ENCODE data around the gene CLCC1.

CLCC1 gene

GRCh38 chr1:108961198-108961597 is 2.1 kb downstream of the CLCC1 start:
- no peak for ATAC-seq
- TF ChIP-seq ZFP30 (CRISPR knock-in tag; IDR thresholded peaks at IDR 0.05) (no peak), ZNF70 (CRISPR knock-in tag; IDR thresholded peaks at IDR 0.05) (no peak), SNAI2 (CRISPR knock-in tag; IDR thresholded peaks at IDR 0.05) (no peak), TOX (CRISPR knock-in tag; IDR thresholded peaks at IDR 0.05; ENCODE audit: borderline replicate concordance) (no peak)

GRCh38 chr1:108960719-108961118 is 2.6 kb downstream of the CLCC1 start:
- TF ChIP-seq ZNF8 (CRISPR knock-in tag; IDR thresholded peaks at IDR 0.05) (no peak), PATZ1 (CRISPR knock-in tag; IDR thresholded peaks at IDR 0.05; ENCODE audit: borderline replicate concordance) (no peak), OSR1 (CRISPR knock-in tag; IDR thresholded peaks at IDR 0.05) (no peak), SNAI2 (CRISPR knock-in tag; IDR thresholded peaks at IDR 0.05) (no peak), TSHZ2 (CRISPR knock-in tag; IDR thresholded peaks at IDR 0.05) (no peak), RARB (CRISPR knock-in tag; IDR thresholded peaks at IDR 0.05) (no peak), POU6F1 (CRISPR knock-in tag; IDR thresholded peaks at IDR 0.05; ENCODE audit: borderline replicate concordance, low read depth) (no peak), PPARA (CRISPR knock-in tag; IDR thresholded peaks at IDR 0.05; ENCODE audit: borderline replicate concordance) (no peak), ZFP30 (CRISPR knock-in tag; IDR thresholded peaks at IDR 0.05) (no peak), ZC3H10 (CRISPR knock-in tag; IDR thresholded peaks at IDR 0.05) (no peak), ZNF565 (CRISPR knock-in tag; conservative IDR thresholded peaks at IDR 0.05; ENCODE audit: low read depth) (no peak), CSDC2 (CRISPR knock-in tag; IDR thresholded peaks at IDR 0.05) (no peak), BACH2 (CRISPR knock-in tag; IDR thresholded peaks at IDR 0.05; ENCODE audit: borderline replicate concordance) (no peak), TCF4 (CRISPR knock-in tag; IDR thresholded peaks at IDR 0.05; ENCODE audit: borderline replicate concordance) (no peak)
- no peak for ATAC-seq

- TF ChIP-seq ISL1 (CRISPR knock-in tag; IDR thresholded peaks at IDR 0.05), result no peak
- TF ChIP-seq OSR1 (CRISPR knock-in tag; IDR thresholded peaks at IDR 0.05), result no peak
- no peak for TF ChIP-seq PPARA (CRISPR knock-in tag; IDR thresholded peaks at IDR 0.05; ENCODE audit: borderline replicate concordance)
- TF ChIP-seq ESRRG (CRISPR knock-in tag; IDR thresholded peaks at IDR 0.05), result no peak
- no peak for TF ChIP-seq POU6F1 (CRISPR knock-in tag; IDR thresholded peaks at IDR 0.05; ENCODE audit: borderline replicate concordance, low read depth)
- TF ChIP-seq ARNTL (CRISPR knock-in tag; IDR thresholded peaks at IDR 0.05; ENCODE audit: borderline replicate concordance, low read depth), result no peak
- no peak for TF ChIP-seq ZNF8 (CRISPR knock-in tag; IDR thresholded peaks at IDR 0.05)
- no peak for TF ChIP-seq CSRNP3 (CRISPR knock-in tag; IDR thresholded peaks at IDR 0.05)
- TF ChIP-seq CREB5 (CRISPR knock-in tag; IDR thresholded peaks at IDR 0.05; ENCODE audit: low read depth), result no peak
- TF ChIP-seq CSDC2 (CRISPR knock-in tag; IDR thresholded peaks at IDR 0.05), result no peak
- TF ChIP-seq ZNF70 (CRISPR knock-in tag; IDR thresholded peaks at IDR 0.05), result no peak
- no peak for TF ChIP-seq RARB (CRISPR knock-in tag; IDR thresholded peaks at IDR 0.05)
- TF ChIP-seq ZFP3 (CRISPR knock-in tag; IDR thresholded peaks at IDR 0.05), result no peak
- no peak for TF ChIP-seq ZFP30 (CRISPR knock-in tag; IDR thresholded peaks at IDR 0.05)
- TF ChIP-seq PATZ1 (CRISPR knock-in tag; IDR thresholded peaks at IDR 0.05; ENCODE audit: borderline replicate concordance), result no peak
- no peak for TF ChIP-seq TSHZ2 (CRISPR knock-in tag; IDR thresholded peaks at IDR 0.05)
- no peak for ATAC-seq
These were observed 5.4 kb downstream of the CLCC1 start for GRCh38 chr1:108957888-108958287.
